ENCODE data around the gene KLHDC8B. TPM values are rescaled to one million over a fixed set of nuclear protein-coding genes. Genes with fewer than 3 reads are reported as not detected.

Gene KLHDC8B
- 1 to 10 TPM; 1.0 to 3.7 TPM for total RNA-seq

DNA sequence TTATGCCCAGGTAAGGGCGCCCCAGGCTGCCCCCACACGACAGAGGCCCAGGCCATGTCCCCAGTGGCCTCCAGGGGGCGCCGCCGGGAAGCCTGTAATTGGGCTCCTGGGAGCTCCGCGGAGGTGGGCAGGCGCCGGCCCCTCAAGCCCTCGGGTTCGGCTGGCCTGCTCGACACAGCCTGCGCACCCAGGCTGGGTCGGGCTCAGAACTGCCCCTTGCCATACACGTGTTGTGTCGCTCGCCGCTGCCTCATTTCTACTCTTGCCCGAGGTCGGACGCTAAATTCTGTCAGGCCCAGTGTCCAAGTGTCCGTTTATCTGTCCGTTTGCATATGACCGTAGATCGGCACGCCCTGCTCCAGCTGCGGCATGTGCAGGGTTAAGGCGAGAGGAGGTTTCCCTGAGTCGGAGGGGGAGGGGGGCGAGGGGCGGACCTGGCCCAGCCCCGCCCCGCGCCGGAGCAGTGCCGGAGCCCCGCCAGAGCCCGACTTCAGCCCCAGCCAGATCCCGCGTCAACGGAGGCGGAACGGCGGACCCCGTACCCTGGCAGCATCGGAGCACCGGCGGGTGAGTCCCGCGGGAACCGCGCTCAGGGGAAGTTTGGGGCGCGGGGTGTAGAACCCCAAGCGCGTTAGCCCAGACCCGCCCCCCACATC is at the start of gene KLHDC8B:
KLHDC8B (plus strand) TSS at position 480 of the 656 bp plus-strand sequence. CDS start 1,172 bp downstream, outside the sequence.
- peak within 1 kb of the TSS; percentile 68 for H3K27ac Mint-ChIP-seq
- H3K36me3 Mint-ChIP-seq (ENCODE audit: low read depth) = no peaks in the 10 kb centered on the region
- peak; percentile 88 for ATAC-seq (replicated peaks)
- H3K4me1 Mint-ChIP-seq = peaks cover 5% of the 10 kb centered on the region
- no peaks in the 10 kb centered on the region for H3K27me3 Mint-ChIP-seq
- no peaks in the 10 kb centered on the region for H3K9me3 Mint-ChIP-seq
- peak within 1 kb of the TSS; percentile 78 for H3K4me3 Mint-ChIP-seq

- Mint-ChIP-seq H3K4me3 (peak overlapping the region; percentile 79), H3K27ac (peak overlapping the region; percentile 79), H3K9me3 (no peaks in the 10 kb centered on the region), H3K27me3 (no peaks in the 10 kb centered on the region), H3K4me1 (no peaks in the 10 kb centered on the region), H3K36me3 (ENCODE audit: low read depth) (peaks cover 21% of the 10 kb centered on the region)
- ATAC-seq (replicated peaks) = no peak
Observed at GRCh38 chr3:49122022-49122421, 49.4 kb upstream of the KLHDC8B start.

DNA sequence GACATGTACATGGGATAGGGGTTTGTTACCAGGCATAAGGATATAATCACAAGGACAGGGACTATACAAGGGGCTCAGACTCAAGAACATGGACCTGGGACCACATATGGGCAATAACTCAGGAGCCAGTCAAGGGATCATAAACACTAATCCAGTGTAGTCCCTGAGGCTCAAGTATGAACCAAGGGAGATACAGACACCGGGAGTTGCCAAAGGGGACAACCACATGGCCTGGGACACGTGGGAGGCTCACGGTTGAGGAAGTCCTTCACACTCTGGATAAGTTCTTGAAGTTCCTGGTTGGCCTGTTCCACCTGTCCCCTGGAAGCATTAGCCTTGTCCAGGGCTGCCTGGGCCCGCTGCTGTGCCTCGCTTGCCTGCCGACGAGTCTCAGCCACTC is 48.9 kb upstream of the KLHDC8B start:
- no peaks in the 10 kb centered on the region for H3K9me3 Mint-ChIP-seq
- H3K27ac Mint-ChIP-seq = peak overlapping the region; percentile 79
- ATAC-seq (replicated peaks) = no peak
- H3K36me3 Mint-ChIP-seq (ENCODE audit: low read depth) = peaks cover 18% of the 10 kb centered on the region
- no peaks in the 10 kb centered on the region for H3K4me1 Mint-ChIP-seq
- H3K4me3 Mint-ChIP-seq = peak overlapping the region; percentile 79
- H3K27me3 Mint-ChIP-seq = no peaks in the 10 kb centered on the region

- Mint-ChIP-seq H3K27ac (no peak overlapping the region), H3K4me1 (no peaks in the 10 kb centered on the region), H3K27me3 (no peaks in the 10 kb centered on the region), H3K4me3 (no peak overlapping the region), H3K36me3 (ENCODE audit: low read depth) (peaks cover 13% of the 10 kb centered on the region), H3K9me3 (no peaks in the 10 kb centered on the region)
- ATAC-seq (replicated peaks) = no peak
Observed at GRCh38 chr3:49122886-49123545, 48.4 kb upstream of the KLHDC8B start.

DNA sequence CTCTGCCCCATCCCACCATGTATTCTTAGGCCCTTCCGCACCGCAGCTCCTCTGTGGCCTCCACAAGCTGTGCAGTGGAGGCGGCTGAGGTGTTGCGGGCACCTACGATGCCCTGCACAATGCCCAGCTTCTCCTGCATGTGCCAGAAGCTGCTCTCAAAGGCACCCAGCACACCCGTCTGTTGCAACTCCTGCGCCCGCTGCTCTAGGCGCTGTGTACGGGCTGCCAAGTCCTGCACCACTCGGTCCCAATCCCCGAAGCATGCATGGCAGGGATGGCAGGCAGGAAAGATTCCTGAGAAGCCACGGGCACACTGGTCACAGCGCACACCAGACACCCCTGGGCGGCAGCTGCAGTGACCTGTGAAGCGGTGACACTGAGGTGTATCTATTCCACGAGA is 47.7 kb upstream of the KLHDC8B start:
- Mint-ChIP-seq H3K9me3 (no peaks in the 10 kb centered on the region), H3K27ac (no peak overlapping the region), H3K4me3 (no peak overlapping the region), H3K27me3 (no peaks in the 10 kb centered on the region), H3K36me3 (ENCODE audit: low read depth) (peaks cover 6% of the 10 kb centered on the region), H3K4me1 (no peaks in the 10 kb centered on the region)
- no peak for ATAC-seq (replicated peaks)

DNA sequence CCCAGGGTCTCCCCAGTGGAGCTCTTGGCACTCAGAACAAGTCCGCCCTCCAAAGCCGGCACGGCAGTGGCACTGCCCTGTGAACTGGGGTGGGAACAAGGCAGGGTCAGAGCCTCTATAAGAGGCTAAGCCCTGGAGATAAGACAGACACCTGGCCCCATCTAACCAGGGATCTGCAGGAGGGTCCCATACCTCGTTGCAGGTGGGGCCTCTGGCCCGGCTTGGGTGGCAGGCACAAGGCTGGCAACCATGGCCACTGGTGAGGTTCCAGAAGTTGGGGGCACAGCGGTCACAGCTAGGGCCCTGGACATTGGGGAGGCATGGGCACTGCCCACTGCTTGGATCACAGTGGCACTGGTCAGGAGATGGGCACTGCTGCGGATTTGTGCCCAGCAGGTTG is 47.2 kb upstream of the KLHDC8B start:
- Mint-ChIP-seq H3K9me3 (no peaks in the 10 kb centered on the region), H3K4me1 (no peaks in the 10 kb centered on the region)

GRCh38 chr3:49124991-49125670 is 46.3 kb upstream of the KLHDC8B start:
- Mint-ChIP-seq H3K4me1 (no peaks in the 10 kb centered on the region), H3K4me3 (no peak overlapping the region), H3K9me3 (no peaks in the 10 kb centered on the region), H3K27me3 (no peaks in the 10 kb centered on the region), H3K27ac (no peak overlapping the region), H3K36me3 (ENCODE audit: low read depth) (no peaks in the 10 kb centered on the region)
- no peak for ATAC-seq (replicated peaks)

More for the DNA sequence above, 47.2 kb upstream of the KLHDC8B start:
- Mint-ChIP-seq H3K27ac (no peak overlapping the region), H3K27me3 (no peaks in the 10 kb centered on the region), H3K4me3 (no peak overlapping the region), H3K36me3 (ENCODE audit: low read depth) (peaks cover under 1% of the 10 kb centered on the region)
- ATAC-seq (replicated peaks) = no peak

DNA sequence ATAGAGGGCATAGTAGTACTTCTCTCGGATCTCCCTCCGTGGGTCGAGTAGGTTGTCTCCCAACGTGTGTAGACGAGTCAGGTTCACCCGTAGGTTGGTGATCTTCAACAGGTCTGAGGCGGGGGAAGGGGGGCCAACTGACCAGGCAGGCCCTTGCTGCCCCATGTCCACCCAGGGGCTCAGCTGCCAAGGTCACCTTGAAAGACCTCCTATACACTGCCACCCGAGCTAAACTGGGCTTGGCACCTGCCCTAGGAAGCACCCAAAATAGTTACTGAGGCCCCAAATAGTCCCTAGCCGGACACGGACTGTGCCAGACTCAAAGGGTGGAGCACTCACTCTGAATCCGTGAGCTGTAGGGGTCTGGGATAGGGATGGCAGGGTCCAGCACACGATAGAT is 40.4 kb upstream of the KLHDC8B start:
- no peak for ATAC-seq (replicated peaks)
- Mint-ChIP-seq H3K27me3 (peaks cover 11% of the 10 kb centered on the region), H3K9me3 (no peaks in the 10 kb centered on the region), H3K27ac (no peak overlapping the region), H3K36me3 (ENCODE audit: low read depth) (no peaks in the 10 kb centered on the region), H3K4me1 (no peaks in the 10 kb centered on the region), H3K4me3 (no peak overlapping the region)

GRCh38 chr3:49131576-49131975 is 39.8 kb upstream of the KLHDC8B start:
- H3K27me3 Mint-ChIP-seq = peaks cover 11% of the 10 kb centered on the region
- ATAC-seq (replicated peaks) = no peak

GRCh38 chr3:49132073-49132436 is 39.3 kb upstream of the KLHDC8B start:
- no peaks in the 10 kb centered on the region for H3K4me1 Mint-ChIP-seq

More at GRCh38 chr3:49131576-49131975, 39.8 kb upstream of the KLHDC8B start:
- H3K4me3 Mint-ChIP-seq = no peak overlapping the region
- H3K9me3 Mint-ChIP-seq = no peaks in the 10 kb centered on the region
- no peak overlapping the region for H3K27ac Mint-ChIP-seq
- H3K4me1 Mint-ChIP-seq = no peaks in the 10 kb centered on the region
- H3K36me3 Mint-ChIP-seq (ENCODE audit: low read depth) = no peaks in the 10 kb centered on the region

GRCh38 chr3:49132437-49133225 is 38.8 kb upstream of the KLHDC8B start, which contains the start of gene LAMB2:
LAMB2 (minus strand) TSS chr3:49133050; CDS start chr3:49132867, 183 bp downstream.
- Mint-ChIP-seq H3K27me3 (peaks cover 14% of the 10 kb centered on the region), H3K9me3 (no peaks in the 10 kb centered on the region), H3K4me1 (no peaks in the 10 kb centered on the region), H3K36me3 (ENCODE audit: low read depth) (no peaks in the 10 kb centered on the region), H3K4me3 (no peak within 1 kb of the TSS), H3K27ac (no peak within 1 kb of the TSS)
- no peak for ATAC-seq (replicated peaks)

More at GRCh38 chr3:49132073-49132436, 39.3 kb upstream of the KLHDC8B start:
- Mint-ChIP-seq H3K27me3 (peaks cover 11% of the 10 kb centered on the region), H3K27ac (no peak overlapping the region), H3K4me3 (no peak overlapping the region), H3K36me3 (ENCODE audit: low read depth) (no peaks in the 10 kb centered on the region), H3K9me3 (no peaks in the 10 kb centered on the region)
- no peak for ATAC-seq (replicated peaks)

DNA sequence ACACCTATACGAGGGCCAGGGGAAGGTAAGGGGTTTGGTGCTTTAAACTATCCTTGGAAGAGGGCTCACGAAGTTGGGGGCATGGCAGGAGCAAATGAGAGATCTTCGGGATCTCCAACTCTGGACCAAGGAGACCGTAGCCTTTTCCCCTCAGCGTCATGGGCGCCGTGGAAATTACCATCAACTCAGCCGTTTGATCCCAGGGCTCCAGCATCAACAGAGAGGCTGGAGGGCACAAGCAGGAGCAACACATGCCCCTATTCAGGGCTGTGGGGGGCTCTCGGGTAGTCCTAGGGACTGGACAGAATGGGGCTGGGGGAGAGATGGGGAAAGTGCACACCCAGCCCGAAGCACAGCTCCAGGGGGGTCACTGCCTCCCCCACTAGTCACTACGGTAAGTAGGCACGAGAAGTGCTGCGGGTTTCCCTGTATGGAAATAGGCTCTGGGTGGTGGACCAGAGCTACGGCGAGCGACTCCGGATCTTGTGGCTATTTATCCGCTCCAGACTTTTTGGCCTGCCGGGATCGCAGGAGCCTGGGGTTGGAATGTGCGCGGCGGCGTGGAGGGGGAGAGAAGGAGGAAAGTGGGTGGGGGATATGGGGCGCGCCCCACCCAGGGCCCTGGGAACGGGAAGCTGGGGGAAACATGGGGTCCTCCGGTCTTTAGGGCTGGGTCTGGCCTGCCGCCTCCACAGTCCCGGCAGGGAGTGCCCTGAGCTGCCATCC is 38.0 kb upstream of the KLHDC8B start:
- Mint-ChIP-seq H3K9me3 (no peaks in the 10 kb centered on the region), H3K4me1 (no peaks in the 10 kb centered on the region), H3K36me3 (ENCODE audit: low read depth) (no peaks in the 10 kb centered on the region), H3K27me3 (peaks cover 15% of the 10 kb centered on the region), H3K4me3 (no peak overlapping the region), H3K27ac (no peak overlapping the region)
- no peak for ATAC-seq (replicated peaks)

GRCh38 chr3:49134471-49135265 is 36.7 kb upstream of the KLHDC8B start:
- no peak for ATAC-seq (replicated peaks)
- no peaks in the 10 kb centered on the region for H3K9me3 Mint-ChIP-seq
- H3K4me3 Mint-ChIP-seq = no peak overlapping the region
- H3K27ac Mint-ChIP-seq = no peak overlapping the region
- H3K4me1 Mint-ChIP-seq = no peaks in the 10 kb centered on the region
- no peaks in the 10 kb centered on the region for H3K36me3 Mint-ChIP-seq (ENCODE audit: low read depth)
- H3K27me3 Mint-ChIP-seq = peaks cover 15% of the 10 kb centered on the region

All from activated T-helper 17 cell treated with anti-CD3 and anti-CD28 coated beads, Interleukin-2, amount 50 U/mL, for 72 hours (primary cell).